ENCODE measurements around the gene SLC29A3.

Gene SLC29A3

DNA sequence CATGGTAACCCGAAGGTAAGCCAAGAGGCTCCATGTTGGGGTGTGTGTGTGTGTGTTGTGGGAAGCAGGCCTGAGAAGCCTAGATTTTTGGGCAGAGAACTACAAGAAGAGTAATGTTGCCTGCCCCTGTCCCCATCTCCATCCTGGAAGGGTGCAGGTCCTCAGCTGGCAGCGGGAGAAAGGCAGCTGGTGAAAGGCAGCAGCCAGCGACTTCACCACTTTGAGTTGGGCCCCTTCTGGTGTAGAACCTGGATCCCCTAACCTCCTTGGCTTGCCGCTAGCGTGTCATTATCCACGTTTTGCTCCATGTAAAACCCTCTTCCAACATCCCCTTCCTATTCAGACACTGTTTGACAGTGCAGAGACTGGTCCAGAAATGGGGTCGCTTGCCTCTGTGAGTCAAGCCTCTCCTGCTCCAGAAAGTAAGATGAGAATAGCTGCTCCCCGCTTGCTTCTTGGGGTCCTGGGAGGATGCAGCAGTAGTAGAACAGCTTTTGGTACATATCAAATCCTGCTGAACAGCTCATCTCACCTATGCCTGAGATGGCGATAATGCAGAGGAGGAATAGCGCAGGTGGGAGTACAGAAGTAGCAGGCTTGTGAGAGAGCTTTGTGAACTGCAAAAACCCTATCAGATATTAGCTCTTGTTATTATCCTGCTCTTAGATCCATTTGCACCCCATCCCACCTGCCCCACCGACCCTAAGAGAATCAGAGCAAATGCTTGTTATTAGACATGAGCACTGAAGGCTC, 55.6 kb downstream of the SLC29A3 start:
- DNase-seq, result no peak

GRCh38 chr10:71375952-71376351, 56.9 kb downstream of the SLC29A3 start:
- DNase-seq, result no peak

DNA sequence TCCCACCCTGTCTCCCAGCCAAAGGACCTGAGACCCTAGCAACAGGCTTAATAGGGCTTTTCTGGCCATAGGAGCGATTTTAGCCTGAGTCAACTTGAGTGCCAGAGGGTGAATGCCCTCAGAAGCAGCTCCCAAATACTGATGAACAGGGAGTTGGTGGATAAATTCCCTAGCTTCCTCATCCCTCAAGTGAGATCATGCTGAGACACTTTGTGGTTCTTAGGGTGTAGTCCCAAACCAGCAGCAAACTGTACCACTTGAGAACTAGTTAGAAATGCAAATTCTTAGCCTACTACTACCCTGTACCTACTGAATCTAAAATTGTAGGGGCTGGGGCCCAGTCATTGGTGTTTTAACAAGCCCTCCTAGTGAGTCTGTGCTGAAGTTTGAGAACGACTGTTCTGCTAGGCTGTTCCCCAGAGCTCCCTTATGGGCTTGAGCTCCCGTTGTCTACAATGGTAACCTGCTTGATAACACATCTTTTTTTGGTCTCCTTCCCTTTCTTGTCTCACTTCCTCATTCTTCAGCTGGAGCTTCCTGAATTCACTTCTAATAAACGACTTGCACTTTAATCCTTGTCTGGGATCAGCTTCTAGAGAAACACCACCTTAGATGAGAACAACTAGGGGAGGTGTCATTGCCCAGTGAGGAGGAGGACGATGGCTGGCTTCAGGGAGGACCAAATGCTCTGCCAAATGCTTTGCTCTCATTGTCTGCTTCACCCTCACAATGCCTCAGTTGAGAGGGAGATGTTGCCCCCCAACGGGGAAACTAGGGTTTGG, 59.5 kb downstream of the SLC29A3 start:
- DNase-seq, result no peak

DNA sequence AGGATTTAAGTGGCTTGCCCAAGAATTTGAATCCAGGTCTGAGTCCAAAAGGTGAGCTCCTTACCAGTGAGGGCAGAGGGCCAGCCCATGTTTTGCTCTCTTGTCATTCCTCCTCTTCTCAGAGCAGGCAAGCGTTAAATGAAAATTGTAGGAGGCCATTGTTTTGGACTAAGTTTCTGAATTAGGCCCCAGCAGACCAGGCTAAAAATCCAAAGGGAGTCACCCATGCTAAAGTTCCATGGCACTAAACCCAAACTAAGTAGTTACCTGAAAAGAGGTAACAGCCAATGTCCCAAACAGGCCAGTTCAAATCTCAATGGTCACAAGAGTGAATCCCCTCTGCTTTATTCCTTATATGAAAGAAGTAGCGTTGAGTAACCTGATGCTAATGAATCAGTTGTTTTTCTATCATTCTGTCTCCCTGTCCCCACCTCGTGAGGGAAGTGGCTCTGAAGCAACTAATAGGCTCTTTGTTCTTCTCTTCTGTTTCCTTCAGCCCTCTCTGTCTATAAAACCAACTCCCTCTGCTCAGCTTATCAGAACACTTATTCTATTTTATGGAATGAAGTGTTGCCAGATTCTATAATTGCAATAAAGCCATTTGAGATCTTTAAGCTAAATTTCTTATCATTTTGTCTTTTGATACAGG, 60.2 kb downstream of the SLC29A3 start:
- DNase-seq, result no peak

DNA sequence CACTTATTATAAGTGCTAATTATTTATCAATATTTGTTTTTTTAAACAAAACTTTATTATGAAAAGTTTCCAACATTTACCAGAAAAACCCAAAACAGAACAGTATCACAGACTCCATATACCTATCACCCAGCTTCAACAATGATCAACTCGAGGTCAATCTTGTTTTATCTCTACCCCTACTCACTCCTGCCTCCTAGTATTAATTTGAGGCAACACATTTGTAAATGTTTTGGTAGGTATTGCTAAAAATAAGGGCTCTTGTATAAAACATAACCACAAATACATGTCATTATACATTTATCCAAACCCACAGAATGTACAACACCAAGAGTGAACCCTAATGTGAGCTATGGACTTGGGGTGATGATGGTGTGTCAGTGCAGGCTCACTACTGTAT, 61.8 kb downstream of the SLC29A3 start:
- DNase-seq, result no peak

- no peak for DNase-seq
Observed at GRCh38 chr10:71381611-71382010, 62.6 kb downstream of the SLC29A3 start.

GRCh38 chr10:71382028-71382427, 63.0 kb downstream of the SLC29A3 start:
- DNase-seq, result no peak

DNA sequence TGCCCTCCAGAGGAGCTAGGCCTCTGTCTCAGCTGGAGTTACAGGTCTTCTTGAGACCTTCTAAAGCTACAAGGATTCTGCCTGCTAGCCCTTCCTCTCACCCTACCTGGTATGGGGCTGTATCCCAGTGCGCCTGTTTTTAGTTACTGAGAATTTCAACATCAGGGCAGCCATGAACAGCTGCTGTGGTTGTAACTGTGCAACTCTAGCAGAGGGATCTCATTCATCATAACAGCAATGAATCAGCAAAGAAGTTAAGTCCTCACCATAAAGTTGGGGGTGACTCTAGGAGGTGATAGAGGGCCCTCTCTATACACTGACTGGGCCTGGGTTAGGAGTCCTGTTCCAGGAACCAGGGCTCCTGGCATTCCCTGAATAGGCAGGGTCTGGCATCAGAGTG, 63.7 kb downstream of the SLC29A3 start:
- no peak for DNase-seq

GRCh38 chr10:71383972-71384687, 65.1 kb downstream of the SLC29A3 start:
- peak; percentile 84 for DNase-seq

- DNase-seq, result no peak
Observed at GRCh38 chr10:71388171-71388570, 69.1 kb downstream of the SLC29A3 start.

- DNase-seq, result no peak
Observed at GRCh38 chr10:71388583-71389310, 69.7 kb downstream of the SLC29A3 start.

DNA sequence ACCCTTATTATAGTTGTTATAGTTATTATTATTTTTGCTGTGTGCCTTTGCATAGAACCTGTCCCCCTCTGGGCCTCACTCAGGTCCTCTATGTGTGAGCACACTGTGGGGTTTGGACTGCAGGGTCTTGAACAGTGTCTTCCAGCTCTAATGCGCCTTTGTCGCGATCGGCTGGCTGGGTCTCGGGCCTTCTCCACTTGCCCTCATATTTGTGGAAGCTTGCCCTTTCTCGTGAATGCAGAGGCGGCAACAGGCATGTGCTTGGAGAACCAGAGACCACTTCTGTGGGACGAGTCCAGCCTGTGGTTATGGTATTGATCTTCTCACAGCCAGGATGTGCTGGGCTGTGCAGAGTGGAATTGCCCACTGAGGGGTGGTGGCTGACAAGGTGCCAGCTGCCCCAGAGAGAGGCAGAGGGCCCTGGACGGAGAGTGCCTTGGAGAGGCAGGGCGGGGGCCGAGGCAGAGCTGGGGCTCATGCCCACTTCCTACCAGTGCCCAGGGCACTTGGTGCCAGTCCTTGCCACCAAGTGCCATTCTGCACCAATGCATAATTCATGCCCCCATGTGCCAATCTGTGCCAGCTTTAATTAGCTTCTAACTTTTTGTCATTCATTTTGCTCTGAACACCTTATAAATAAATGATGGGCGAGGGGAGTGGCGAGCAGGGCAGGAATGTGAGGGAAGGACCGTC, 70.9 kb downstream of the SLC29A3 start:
- peak; percentile 41 for DNase-seq

DNA sequence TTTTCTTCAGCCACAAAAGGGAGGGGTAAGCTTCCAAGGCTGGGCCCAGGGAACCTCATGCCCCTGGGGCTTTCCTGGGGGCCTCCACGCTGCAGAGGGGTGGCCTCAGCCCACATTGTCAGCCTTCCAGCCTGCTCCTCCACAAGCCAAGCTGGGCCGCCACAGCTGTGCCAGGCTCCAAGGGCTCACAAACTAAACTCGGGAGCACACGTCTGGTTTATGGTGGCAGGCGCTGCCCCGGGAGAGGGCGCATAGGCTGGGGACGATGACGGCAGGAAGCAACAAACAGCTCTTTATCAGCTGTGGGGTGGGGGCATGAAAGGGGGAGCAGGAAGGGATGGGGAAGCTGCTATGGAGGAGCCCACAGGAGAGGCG, 71.4 kb downstream of the SLC29A3 start:
- peak; percentile 37 for DNase-seq

- peak; percentile 34 for DNase-seq
Observed at GRCh38 chr10:71390921-71391690, 72.0 kb downstream of the SLC29A3 start.

- DNase-seq, result peak; percentile 12
Observed at GRCh38 chr10:71391701-71392100, 72.6 kb downstream of the SLC29A3 start.

GRCh38 chr10:71392292-71392691, 73.2 kb downstream of the SLC29A3 start:
- no peak for DNase-seq

DNA sequence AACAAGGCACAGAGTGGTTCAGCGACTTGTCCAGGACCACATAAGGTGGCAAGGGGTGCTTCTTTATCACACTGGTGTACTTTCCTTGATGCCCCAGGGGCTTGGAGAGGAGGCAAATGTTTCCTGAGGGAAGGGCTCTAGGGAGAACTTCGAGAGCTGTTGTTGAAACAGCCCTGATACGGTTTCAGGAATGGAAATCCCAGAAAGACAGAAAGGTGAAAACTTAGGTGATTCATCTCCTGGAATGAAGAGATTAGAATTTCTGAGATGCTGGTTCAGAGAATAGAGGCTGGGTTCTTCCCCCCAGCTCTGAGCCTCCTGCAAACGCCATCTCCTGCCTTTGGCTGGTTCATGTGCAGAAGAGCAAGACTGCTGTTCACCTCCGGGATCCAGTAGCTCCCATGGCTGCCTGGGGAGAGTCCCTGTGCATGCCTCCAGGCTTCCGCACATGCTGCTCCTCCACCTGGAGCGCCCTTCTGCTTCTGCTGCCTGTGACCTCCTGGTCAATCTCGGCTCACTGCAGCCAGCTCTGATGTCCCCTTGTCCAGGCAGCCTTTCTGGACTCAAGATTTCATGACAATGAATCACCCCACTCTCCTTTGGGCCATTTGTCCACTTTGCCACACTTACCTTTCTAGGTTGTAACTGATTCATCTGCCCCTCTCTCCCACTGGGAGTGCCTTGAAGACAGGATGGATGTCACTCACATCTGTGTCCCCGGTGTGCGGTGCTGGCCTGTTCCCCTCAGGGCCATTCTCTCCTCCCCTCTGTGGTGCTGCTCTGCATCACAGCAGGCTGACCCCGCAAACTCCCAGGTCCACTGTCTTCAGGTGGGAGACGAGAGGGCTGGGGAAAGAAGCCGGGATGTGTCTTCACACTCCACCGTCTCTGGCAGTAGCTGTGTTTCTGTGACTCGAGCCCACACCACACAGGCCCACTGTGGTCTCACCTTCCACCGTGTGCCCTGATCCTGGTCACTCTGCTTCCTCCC, 74.0 kb downstream of the SLC29A3 start:
- no peak for DNase-seq

GRCh38 chr10:71393841-71394475, 74.9 kb downstream of the SLC29A3 start:
- DNase-seq, result no peak

GRCh38 chr10:71394926-71395562, 76.0 kb downstream of the SLC29A3 start:
- DNase-seq, result no peak

All from islet precursor cell (in vitro differentiated cells).